ENCODE data around the gene TIAM1.

Gene TIAM1

GRCh38 chr21:31376301-31376700 is 32.2 kb upstream of the TIAM1 start:
- no peak overlapping the region for H3K4me3 ChIP-seq (ENCODE audit: control insufficient read depth, low read depth, low read length)
- no peak for DNase-seq (ENCODE audit: low read depth)
- TF ChIP-seq, protein P1, sequence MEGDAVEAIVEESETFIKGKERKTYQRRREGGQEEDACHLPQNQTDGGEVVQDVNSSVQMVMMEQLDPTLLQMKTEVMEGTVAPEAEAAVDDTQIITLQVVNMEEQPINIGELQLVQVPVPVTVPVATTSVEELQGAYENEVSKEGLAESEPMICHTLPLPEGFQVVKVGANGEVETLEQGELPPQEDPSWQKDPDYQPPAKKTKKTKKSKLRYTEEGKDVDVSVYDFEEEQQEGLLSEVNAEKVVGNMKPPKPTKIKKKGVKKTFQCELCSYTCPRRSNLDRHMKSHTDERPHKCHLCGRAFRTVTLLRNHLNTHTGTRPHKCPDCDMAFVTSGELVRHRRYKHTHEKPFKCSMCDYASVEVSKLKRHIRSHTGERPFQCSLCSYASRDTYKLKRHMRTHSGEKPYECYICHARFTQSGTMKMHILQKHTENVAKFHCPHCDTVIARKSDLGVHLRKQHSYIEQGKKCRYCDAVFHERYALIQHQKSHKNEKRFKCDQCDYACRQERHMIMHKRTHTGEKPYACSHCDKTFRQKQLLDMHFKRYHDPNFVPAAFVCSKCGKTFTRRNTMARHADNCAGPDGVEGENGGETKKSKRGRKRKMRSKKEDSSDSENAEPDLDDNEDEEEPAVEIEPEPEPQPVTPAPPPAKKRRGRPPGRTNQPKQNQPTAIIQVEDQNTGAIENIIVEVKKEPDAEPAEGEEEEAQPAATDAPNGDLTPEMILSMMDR (conservative IDR thresholded peaks at IDR 0.05; ENCODE audit: control insufficient read depth, insufficient read depth, low read depth, low read length): no peak

DNA sequence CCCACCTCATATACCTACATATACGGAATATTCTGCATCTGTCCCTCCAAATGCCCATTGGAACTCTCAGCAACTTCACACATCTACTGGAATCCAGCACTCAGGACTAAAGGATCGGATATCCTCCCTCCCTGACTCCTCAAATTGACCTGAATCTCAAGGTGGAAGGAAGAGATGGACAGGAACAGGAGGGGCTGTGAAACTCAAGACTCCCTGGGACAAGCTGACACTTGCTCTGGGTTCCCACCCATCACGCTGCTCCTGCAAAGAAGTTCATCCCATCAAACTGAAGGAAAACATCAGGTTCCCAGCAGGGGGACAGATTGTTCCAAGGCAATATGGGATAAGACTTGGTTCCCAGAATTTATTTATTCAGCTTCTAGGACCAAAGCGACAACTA is 30.3 kb upstream of the TIAM1 start:
- no peak for DNase-seq (ENCODE audit: low read depth)
- H3K4me3 ChIP-seq (ENCODE audit: control insufficient read depth, low read depth, low read length): no peak overlapping the region
- TF ChIP-seq, protein P1 (conservative IDR thresholded peaks at IDR 0.05; ENCODE audit: control insufficient read depth, insufficient read depth, low read depth, low read length): no peak

GRCh38 chr21:31372471-31372765 is 28.4 kb upstream of the TIAM1 start:
- H3K4me3 ChIP-seq (ENCODE audit: control insufficient read depth, low read depth, low read length): no peak overlapping the region
- TF ChIP-seq, protein P1 (conservative IDR thresholded peaks at IDR 0.05; ENCODE audit: control insufficient read depth, insufficient read depth, low read depth, low read length): no peak
- no peak for DNase-seq (ENCODE audit: low read depth)

DNA sequence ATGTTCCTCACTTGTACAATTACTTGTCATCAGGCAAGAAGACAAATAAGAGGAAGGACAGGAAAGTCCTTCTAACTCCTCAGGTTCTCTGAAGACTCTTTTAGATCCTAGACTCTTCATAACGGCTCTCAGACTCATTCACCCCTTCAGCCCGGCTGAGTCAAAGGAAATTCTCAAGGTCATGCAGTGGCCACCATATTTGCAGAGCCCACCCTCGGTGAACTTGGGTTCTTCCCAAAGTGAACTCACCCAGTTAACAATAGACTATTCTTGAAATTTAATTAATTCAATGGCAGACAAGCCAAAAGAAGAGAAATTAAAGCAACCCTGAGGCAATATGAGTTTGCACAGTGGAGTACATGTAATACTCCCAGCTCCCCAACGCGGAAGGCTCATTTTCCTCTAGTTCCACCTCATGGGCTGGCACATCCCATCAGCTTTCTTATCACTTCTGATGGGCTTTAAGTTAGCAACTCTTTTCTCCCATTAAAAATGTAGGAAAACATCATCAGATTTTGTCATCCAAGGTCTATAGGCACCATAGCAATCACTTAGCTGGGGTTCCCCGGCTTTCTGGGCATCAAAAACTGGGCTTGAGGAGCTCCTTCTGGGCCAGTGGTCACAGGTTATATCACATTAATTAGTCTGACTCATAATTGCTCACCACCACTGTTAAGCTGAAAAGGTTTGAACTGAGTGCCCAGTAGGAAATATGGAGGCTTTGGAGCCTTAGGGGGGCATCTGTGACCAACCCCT is 27.8 kb upstream of the TIAM1 start:
- no peak for DNase-seq (ENCODE audit: low read depth)
- no peak overlapping the region for H3K4me3 ChIP-seq (ENCODE audit: control insufficient read depth, low read depth, low read length)
- TF ChIP-seq, protein P1 (conservative IDR thresholded peaks at IDR 0.05; ENCODE audit: control insufficient read depth, insufficient read depth, low read depth, low read length): no peak

- no peak overlapping the region for H3K4me3 ChIP-seq (ENCODE audit: control insufficient read depth, low read depth, low read length)
- TF ChIP-seq, protein P1 (conservative IDR thresholded peaks at IDR 0.05; ENCODE audit: control insufficient read depth, insufficient read depth, low read depth, low read length): no peak
- DNase-seq (ENCODE audit: low read depth): peak; percentile 69
Measured at GRCh38 chr21:31370893-31371544, 27.0 kb upstream of the TIAM1 start.

GRCh38 chr21:31370281-31370892 is 26.3 kb upstream of the TIAM1 start:
- no peak for DNase-seq (ENCODE audit: low read depth)
- no peak overlapping the region for H3K4me3 ChIP-seq (ENCODE audit: control insufficient read depth, low read depth, low read length)
- TF ChIP-seq, protein P1 (conservative IDR thresholded peaks at IDR 0.05; ENCODE audit: control insufficient read depth, insufficient read depth, low read depth, low read length): no peak
